Hepatocyte (in vitro differentiated cells): ENCODE results near the gene BTBD8. TPM values are rescaled to one million over a fixed set of nuclear protein-coding genes. Genes with fewer than 3 reads are reported as not detected.
"Not testable (repeated sequence)": the region's sequence is repeated elsewhere in the genome, so short reads cannot be mapped to it uniquely, and the experiment has no call there.

ENCODE experiments used
- DNase-seq: peaks from one replicate; pipeline ENCODE4 v3.0.0-alpha.2; 2016; ENCODE audit warnings: low spot score
- H2AFZ ChIP-seq: fragments of 200-600 bp; sonication (generic); 2 replicates; pipeline ENCODE4 v1.6.0; 2016; ENCODE audit warnings: antibody characterized with exemption, mild to moderate bottlenecking
- H3K27ac ChIP-seq: fragments of 200-600 bp; sonication (generic); 2 replicates; pipeline ENCODE4 v1.5.1; 2016; ENCODE audit warnings: mild to moderate bottlenecking
- H3K27me3 ChIP-seq: fragments of 200-600 bp; sonication (generic); 2 replicates; pipeline ENCODE4 v1.6.1; 2016
- H3K36me3 ChIP-seq: fragments of 200-600 bp; sonication (generic); replicated peaks from 2 replicates; pipeline ENCODE4 v1.5.1; 2016; ENCODE audit warnings: low read depth; ENCODE audit not compliant: insufficient read depth
- H3K4me1 ChIP-seq: fragments of 200-600 bp; sonication (generic); 2 replicates; pipeline ENCODE4 v1.5.1; 2016; ENCODE audit warnings: mild to moderate bottlenecking, moderate library complexity; ENCODE audit not compliant: insufficient read depth
- H3K4me2 ChIP-seq: fragments of 200-600 bp; sonication (generic); 2 replicates; pipeline ENCODE4 v1.6.0; 2016
- H3K4me3 ChIP-seq: fragments of 200-600 bp; sonication (generic); 2 replicates; pipeline ENCODE4 v1.5.1; 2016; ENCODE audit warnings: mild to moderate bottlenecking
- H3K79me2 ChIP-seq: fragments of 200-600 bp; sonication (generic); 2 replicates; pipeline ENCODE4 v1.6.0; 2017; ENCODE audit warnings: mild to moderate bottlenecking
- H3K9me2 ChIP-seq: fragments of 200-600 bp; sonication (generic); replicated peaks from 2 replicates; pipeline ENCODE4 v1.6.0; 2017; ENCODE audit warnings: mild to moderate bottlenecking; ENCODE audit not compliant: insufficient read depth
- H3K9me3 ChIP-seq: fragments of 200-600 bp; sonication (generic); 2 replicates; pipeline ENCODE4 v1.5.1; 2016; ENCODE audit warnings: low read depth, mild to moderate bottlenecking
- H4K20me1 ChIP-seq: fragments of 200-600 bp; sonication (generic); 2 replicates; pipeline ENCODE4 v1.6.0; 2016; ENCODE audit warnings: mild to moderate bottlenecking; ENCODE audit not compliant: insufficient read depth, poor library complexity, severe bottlenecking
- CTCF ChIP-seq: fragments of 200-600 bp; sonication (generic); IDR thresholded peaks from 2 replicates; pipeline ENCODE4 v1.5.1; 2016; ENCODE audit warnings: antibody characterized with exemption, mild to moderate bottlenecking; ENCODE audit not compliant: poor library complexity
- EZH2 ChIP-seq: fragments of 200-600 bp; sonication (generic); IDR thresholded peaks from 2 replicates; pipeline ENCODE4 v1.6.1; 2016; ENCODE audit warnings: antibody characterized with exemption, mild to moderate bottlenecking, borderline replicate concordance
- EZH2phosphoT487 ChIP-seq: fragments of 200-600 bp; sonication (generic); IDR thresholded peaks from one replicate; pipeline ENCODE4 v1.6.1; 2018; ENCODE audit warnings: antibody characterized with exemption, mild to moderate bottlenecking, low read depth, moderate library complexity; ENCODE audit not compliant: unreplicated experiment, severe bottlenecking
- WGBS: methylation state at CpG from one replicate; pipeline ENCODE4 v1.1.6; 2016; ENCODE audit warnings: low lambda C conversion rate; ENCODE audit errors: missing lambda C conversion rate; 5-methylcytosine and 5-hydroxymethylcytosine counted together
- polyA plus RNA-seq: library from polyadenylated mRNA; unstranded; fragments of >200 nt; fragmentation: Nextera tagmentation; extraction: Ambion mirVana; gene quantifications from 2 replicates; pipeline ENCODE4 v1.2.1, GENCODE V29; 2016
- total RNA-seq: library from RNA; depleted of rRNA; stranded (reverse); fragments of >200 nt; gene quantifications from 2 replicates; pipeline ENCODE4 v1.2.3, GENCODE V29; 2014

The BTBD8 gene
- total and polyA plus RNA-seq, 2 experiments from 2014 or later = 2.4 to 6.0 TPM

GRCh38 chr1:92066321-92066720 lies 13.8 kb upstream of the BTBD8 start:
- Histone ChIP-seq H3K4me3 (no peak overlapping the region), H2AFZ (no peak overlapping the region), H3K36me3 (no peaks in the 10 kb centered on the region), H3K9me2 (no peaks in the 10 kb centered on the region), H3K4me1 (no peaks in the 10 kb centered on the region), H3K4me2 (no peak overlapping the region), H4K20me1 (no peaks in the 10 kb centered on the region), H3K27me3 (no peaks in the 10 kb centered on the region), H3K9me3 (no peaks in the 10 kb centered on the region), H3K79me2 (no peaks in the 10 kb centered on the region), H3K27ac (no peak overlapping the region)
- no peak for DNase-seq
- WGBS = 94% methylated on average over 8 of the region's 8 CpGs
- TF ChIP-seq EZH2 = no peak
- TF ChIP-seq EZH2phosphoT487 = no peak
- TF ChIP-seq CTCF = no peak

GRCh38 chr1:92070892-92071291 lies 9.3 kb upstream of the BTBD8 start:
- no peaks in the 10 kb centered on the region for H3K9me3 ChIP-seq
- DNase-seq = no peak
- TF ChIP-seq EZH2 (no peak), CTCF (no peak), EZH2phosphoT487 (no peak)
- H3K27me3 ChIP-seq = no peaks in the 10 kb centered on the region
- H3K4me3 ChIP-seq = no peak overlapping the region
- H4K20me1 ChIP-seq = no peaks in the 10 kb centered on the region
- no peak overlapping the region for H3K27ac ChIP-seq
- no peaks in the 10 kb centered on the region for H3K9me2 ChIP-seq
- no peaks in the 10 kb centered on the region for H3K4me1 ChIP-seq
- H3K79me2 ChIP-seq = no peaks in the 10 kb centered on the region
- WGBS = 76% methylated on average over 2 of the region's 2 CpGs
- no peaks in the 10 kb centered on the region for H3K36me3 ChIP-seq
- H2AFZ ChIP-seq = no peak overlapping the region
- no peak overlapping the region for H3K4me2 ChIP-seq

- H3K27me3 ChIP-seq, H3K4me1 ChIP-seq, H3K4me2 ChIP-seq, H4K20me1 ChIP-seq, DNase-seq, H2AFZ ChIP-seq, H3K27ac ChIP-seq, H3K9me2 ChIP-seq, H3K79me2 ChIP-seq, H3K36me3 ChIP-seq, H3K4me3 ChIP-seq, H3K9me3 ChIP-seq: not testable (repeated sequence)
These were observed 5.7 kb upstream of the BTBD8 start for GRCh38 chr1:92074446-92074845.

- Histone ChIP-seq H3K79me2 (no peaks in the 10 kb centered on the region), H3K9me2 (no peaks in the 10 kb centered on the region), H3K36me3 (no peaks in the 10 kb centered on the region), H3K4me3 (no peak within 1 kb of the TSS), H3K27ac (no peak within 1 kb of the TSS), H3K9me3 (no peaks in the 10 kb centered on the region), H3K27me3 (no peaks in the 10 kb centered on the region), H2AFZ (no peak within 1 kb of the TSS), H3K4me2 (no peak within 1 kb of the TSS), H3K4me1 (peaks cover 2% of the 10 kb centered on the region), H4K20me1 (no peaks in the 10 kb centered on the region)
- TF ChIP-seq CTCF (no peak), EZH2phosphoT487 (no peak), EZH2 (no peak)
- DNase-seq = no peak
- WGBS = 82% methylated on average over 3 of the region's 3 CpGs
These were observed 4.8 kb upstream of the BTBD8 start, which contains the start of gene SETSIP for GRCh38 chr1:92075311-92075710. TSS of gene SETSIP (minus strand) at chr1:92075411. CDS start at chr1:92075411, 0 bp downstream.
